HL-60 (cell line): ENCODE measurements around the gene DCDC2C.

Experiments used
- CTCF ChIP-seq: IDR thresholded peaks from one replicate; pipeline ENCODE4 v1.5.1; 2011; ENCODE audit warnings: low read length, control low read depth, inconsistent platforms; ENCODE audit not compliant: insufficient read depth
- GABPA ChIP-seq: IDR thresholded peaks from 2 replicates; pipeline ENCODE4 v1.6.1; 2012; ENCODE audit warnings: low read depth
- POLR2AphosphoS5 ChIP-seq: IDR thresholded peaks from 2 replicates; pipeline ENCODE4 v1.6.1; 2012; ENCODE audit warnings: low read depth
- REST ChIP-seq: IDR thresholded peaks from 2 replicates; pipeline ENCODE4 v1.6.1; 2012; ENCODE audit warnings: low read depth; ENCODE audit not compliant: insufficient replicate concordance

GRCh38 chr2:3785220-3785889 lies 82.0 kb downstream of the DCDC2C start:
- TF ChIP-seq CTCF (no peak), REST (no peak), POLR2AphosphoS5 (no peak), GABPA (no peak)
